Glutamatergic neuron (in vitro differentiated cells): Measurements from ENCODE around the gene TCERG1L. TPM values are rescaled to one million over a fixed set of nuclear protein-coding genes. Genes with fewer than 3 reads are reported as not detected.

Experiments
- DNase-seq: peaks from one replicate; pipeline ENCODE4 v3.0.0; 2022
- H3K27ac Mint-ChIP-seq: one replicate; pipeline ENCODE4 v1.8.0; 2020; ENCODE audit warnings: mild to moderate bottlenecking, mixed read lengths, inconsistent platforms; ENCODE audit not compliant: unreplicated experiment
- H3K27me3 Mint-ChIP-seq: one replicate; pipeline ENCODE4 v1.8.0; 2020; ENCODE audit warnings: mild to moderate bottlenecking, moderate library complexity, mixed read lengths, inconsistent platforms; ENCODE audit not compliant: unreplicated experiment
- H3K36me3 Mint-ChIP-seq: one replicate; pipeline ENCODE4 v1.8.0; 2020; ENCODE audit warnings: mild to moderate bottlenecking, mixed read lengths, inconsistent platforms; ENCODE audit not compliant: unreplicated experiment
- H3K4me1 Mint-ChIP-seq: one replicate; pipeline ENCODE4 v1.8.0; 2020; ENCODE audit warnings: mild to moderate bottlenecking, low read depth, mixed read lengths, inconsistent platforms; ENCODE audit not compliant: unreplicated experiment
- H3K4me3 Mint-ChIP-seq: one replicate; pipeline ENCODE4 v1.8.0; 2020; ENCODE audit warnings: mild to moderate bottlenecking, mixed read lengths, inconsistent platforms; ENCODE audit not compliant: unreplicated experiment
- H3K9me3 Mint-ChIP-seq: one replicate; pipeline ENCODE4 v1.8.0; 2020; ENCODE audit warnings: mild to moderate bottlenecking, moderate library complexity, mixed read lengths, inconsistent platforms; ENCODE audit not compliant: unreplicated experiment
- total RNA-seq: library from RNA; stranded (reverse); fragmentation: NEBNext Ultra II Directional; extraction: Animal tissue kit (Norgen Biotek cat#: 25700); gene quantifications from one replicate; pipeline ENCODE4 v1.2.1, GENCODE V29; 2021; ENCODE audit not compliant: unreplicated experiment
- TF ChIP-seq, protein P1 (sequence below): fragments of 200-600 bp; sonication (generic); IDR thresholded peaks from one replicate; pipeline ENCODE4 v1.5.0; 2021; ENCODE audit not compliant: partially characterized antibody, unreplicated experiment

TCERG1L gene
- total RNA-seq, 1 donor from 2014 or later = 2.2 TPM

DNA sequence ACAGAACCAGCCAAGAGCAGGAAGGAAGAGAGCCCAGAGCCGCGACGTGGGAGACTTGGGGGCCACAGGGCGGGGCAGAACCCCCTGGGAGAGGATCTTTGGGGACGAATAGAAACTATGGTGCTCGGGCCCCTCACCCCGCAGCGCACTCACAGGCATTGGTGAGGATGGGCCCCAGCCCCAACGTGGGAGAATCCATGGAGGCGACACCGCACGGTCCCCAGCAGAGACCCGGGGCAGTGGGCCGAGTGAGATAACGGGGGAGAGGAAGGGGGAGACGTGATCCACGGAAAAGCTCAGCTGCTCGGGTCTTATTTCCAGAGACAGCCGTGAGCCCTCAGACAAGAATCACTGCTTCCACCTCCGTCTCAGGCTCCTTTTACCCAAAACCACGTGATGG lies 222.4 kb downstream of the TCERG1L start:
- H3K27me3 Mint-ChIP-seq = peaks cover 9% of the 10 kb centered on the region
- no peak overlapping the region for H3K4me3 Mint-ChIP-seq
- no peak for DNase-seq
- H3K4me1 Mint-ChIP-seq = peaks cover 12% of the 10 kb centered on the region
- no peaks in the 10 kb centered on the region for H3K36me3 Mint-ChIP-seq
- H3K27ac Mint-ChIP-seq = no peak overlapping the region
- TF ChIP-seq, protein P1, sequence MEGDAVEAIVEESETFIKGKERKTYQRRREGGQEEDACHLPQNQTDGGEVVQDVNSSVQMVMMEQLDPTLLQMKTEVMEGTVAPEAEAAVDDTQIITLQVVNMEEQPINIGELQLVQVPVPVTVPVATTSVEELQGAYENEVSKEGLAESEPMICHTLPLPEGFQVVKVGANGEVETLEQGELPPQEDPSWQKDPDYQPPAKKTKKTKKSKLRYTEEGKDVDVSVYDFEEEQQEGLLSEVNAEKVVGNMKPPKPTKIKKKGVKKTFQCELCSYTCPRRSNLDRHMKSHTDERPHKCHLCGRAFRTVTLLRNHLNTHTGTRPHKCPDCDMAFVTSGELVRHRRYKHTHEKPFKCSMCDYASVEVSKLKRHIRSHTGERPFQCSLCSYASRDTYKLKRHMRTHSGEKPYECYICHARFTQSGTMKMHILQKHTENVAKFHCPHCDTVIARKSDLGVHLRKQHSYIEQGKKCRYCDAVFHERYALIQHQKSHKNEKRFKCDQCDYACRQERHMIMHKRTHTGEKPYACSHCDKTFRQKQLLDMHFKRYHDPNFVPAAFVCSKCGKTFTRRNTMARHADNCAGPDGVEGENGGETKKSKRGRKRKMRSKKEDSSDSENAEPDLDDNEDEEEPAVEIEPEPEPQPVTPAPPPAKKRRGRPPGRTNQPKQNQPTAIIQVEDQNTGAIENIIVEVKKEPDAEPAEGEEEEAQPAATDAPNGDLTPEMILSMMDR = no peak
- peaks cover 3% of the 10 kb centered on the region for H3K9me3 Mint-ChIP-seq

DNA sequence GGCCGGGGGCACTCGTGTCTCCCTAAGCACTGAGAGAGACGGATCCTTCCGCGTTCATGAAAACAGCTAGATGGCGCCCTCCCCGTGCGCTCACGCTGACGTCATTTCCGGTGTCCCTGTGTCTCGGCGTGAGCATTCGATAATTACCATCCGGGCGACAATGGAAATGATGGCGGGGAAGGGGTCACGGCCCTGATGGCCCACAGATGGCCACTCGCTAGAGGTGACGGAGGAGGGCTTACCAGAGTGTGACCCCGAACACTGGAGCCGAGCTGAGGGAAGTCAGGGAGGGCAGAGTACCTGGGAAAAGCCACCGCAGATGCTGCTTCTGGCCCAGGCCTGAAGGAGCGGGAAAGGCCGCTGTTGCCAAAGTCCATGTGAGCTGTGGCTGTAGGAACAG lies 222.9 kb downstream of the TCERG1L start:
- no peak for DNase-seq
- Mint-ChIP-seq H3K27ac (no peak overlapping the region), H3K4me3 (no peak overlapping the region), H3K36me3 (peaks cover 2% of the 10 kb centered on the region), H3K9me3 (peaks cover 3% of the 10 kb centered on the region), H3K27me3 (peaks cover 9% of the 10 kb centered on the region), H3K4me1 (peaks cover 12% of the 10 kb centered on the region)
- TF ChIP-seq, protein P1 = no peak

DNA sequence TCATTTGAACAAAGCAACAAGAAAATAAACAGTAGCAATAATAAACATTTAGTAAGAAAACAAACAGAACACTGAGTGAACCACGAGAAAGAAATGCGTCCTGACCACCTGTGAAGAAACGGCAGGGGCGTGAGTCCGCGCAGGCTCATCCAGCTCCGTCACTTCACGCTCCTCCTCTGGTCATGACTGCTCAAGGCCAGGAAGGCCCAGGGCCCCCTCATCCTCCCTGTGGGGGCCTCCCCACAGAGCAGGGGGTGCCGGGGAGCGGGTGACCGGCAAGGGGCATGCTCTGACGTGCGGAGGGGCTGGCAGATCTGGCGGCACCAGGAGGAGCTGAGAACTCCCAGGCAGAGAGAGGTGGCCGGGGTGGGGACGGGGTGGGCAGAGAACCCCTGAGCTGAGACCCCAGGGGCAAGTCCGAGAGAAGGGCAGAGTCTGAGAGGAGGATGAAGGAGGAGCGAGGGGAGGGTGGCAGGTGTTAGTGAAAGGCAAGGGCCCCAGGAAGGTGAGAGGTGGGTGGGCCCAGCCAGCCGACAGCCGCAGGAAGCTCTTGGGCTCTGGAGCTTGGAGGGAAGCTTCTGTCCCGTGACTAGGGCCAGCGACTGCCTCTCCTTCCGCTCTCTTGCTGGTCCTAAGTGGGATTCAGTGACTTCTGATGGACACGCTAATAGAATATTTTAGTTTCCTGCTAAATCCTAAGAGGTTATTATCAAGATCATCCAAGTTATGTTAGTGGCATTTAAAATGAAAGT lies 223.9 kb downstream of the TCERG1L start:
- Mint-ChIP-seq H3K4me1 (peaks cover 13% of the 10 kb centered on the region), H3K9me3 (peaks cover 5% of the 10 kb centered on the region), H3K27me3 (peaks cover 9% of the 10 kb centered on the region), H3K4me3 (no peak overlapping the region), H3K36me3 (peaks cover 4% of the 10 kb centered on the region), H3K27ac (no peak overlapping the region)
- TF ChIP-seq, protein P1 = no peak
- DNase-seq = no peak

DNA sequence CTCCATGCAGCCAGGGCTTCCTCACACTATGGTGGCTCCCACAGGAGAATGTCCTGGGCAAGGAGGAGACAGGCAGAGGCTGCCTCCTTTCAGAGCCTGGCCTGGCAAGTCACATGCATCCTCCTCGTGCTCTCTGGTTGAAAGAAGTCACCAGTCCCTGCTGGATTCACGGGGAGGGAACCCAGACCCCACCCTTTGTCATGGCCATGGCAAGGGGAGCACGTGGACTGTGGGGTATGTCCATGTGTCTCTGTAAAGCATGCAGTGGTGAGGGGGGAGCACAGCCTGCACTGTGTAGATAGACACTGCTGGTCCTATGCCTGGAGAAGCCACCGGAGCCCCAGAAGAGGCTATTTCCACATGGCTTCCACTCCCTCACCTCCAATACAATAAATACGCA lies 225.0 kb downstream of the TCERG1L start:
- peaks cover 4% of the 10 kb centered on the region for H3K36me3 Mint-ChIP-seq
- no peak overlapping the region for H3K27ac Mint-ChIP-seq
- TF ChIP-seq, protein P1 = no peak
- DNase-seq = no peak
- H3K9me3 Mint-ChIP-seq = peaks cover 5% of the 10 kb centered on the region
- peaks cover 8% of the 10 kb centered on the region for H3K4me1 Mint-ChIP-seq
- H3K4me3 Mint-ChIP-seq = no peak overlapping the region
- H3K27me3 Mint-ChIP-seq = peaks cover 6% of the 10 kb centered on the region

DNA sequence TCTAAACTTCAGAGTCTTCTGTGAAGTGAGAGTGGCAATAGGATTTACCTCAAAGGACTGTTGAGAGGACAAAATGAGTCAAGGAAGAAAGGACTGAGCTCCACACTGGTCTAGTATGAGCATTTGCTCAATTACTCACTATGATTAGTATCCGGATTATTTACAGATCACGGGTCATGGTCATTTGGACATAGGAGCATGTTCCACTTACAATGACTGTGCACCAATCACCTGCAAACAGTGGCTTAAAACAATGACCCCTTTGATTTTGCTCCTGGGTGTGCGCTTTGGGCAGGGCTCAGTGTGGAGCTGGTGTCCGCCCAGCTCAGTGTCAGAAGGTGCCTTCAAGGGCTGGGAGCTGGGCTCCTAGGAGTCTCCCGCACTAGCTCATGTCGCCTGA lies 225.4 kb downstream of the TCERG1L start:
- Mint-ChIP-seq H3K9me3 (peaks cover 5% of the 10 kb centered on the region), H3K36me3 (peaks cover 4% of the 10 kb centered on the region), H3K27me3 (peaks cover 4% of the 10 kb centered on the region), H3K27ac (no peak overlapping the region), H3K4me3 (no peak overlapping the region), H3K4me1 (peaks cover 6% of the 10 kb centered on the region)
- TF ChIP-seq, protein P1 = no peak
- DNase-seq = no peak
